Mammary epithelial cell (primary cell): ENCODE data around the gene NKG7.

Source experiments
- CTCF ChIP-seq, 2 donors: IDR thresholded peaks in 1 of 2; conservative IDR thresholded peaks in 1 of 2; 2 replicates each; pipeline ENCODE4 v1.5.1; 2011 to 2012; ENCODE audit warnings: inconsistent platforms in 2 of 2, low read length in 2 of 2, mild to moderate bottlenecking in 2 of 2, control low read depth in 1 of 2, low read depth in 1 of 2; ENCODE audit not compliant: insufficient read depth in 1 of 2; ENCODE audit errors: extremely low read depth in 1 of 2
- EZH2 ChIP-seq: IDR thresholded peaks from 2 replicates; pipeline ENCODE4 v1.6.1; 2012; ENCODE audit warnings: low read length, inconsistent platforms, borderline replicate concordance

- TF ChIP-seq CTCF (conservative IDR thresholded peaks at IDR 0.05 in 1 of 2, IDR thresholded peaks at IDR 0.05 in 1 of 2; ENCODE audit: extremely low read depth in 1 of 2, insufficient read depth in 1 of 2, low read depth in 1 of 2, low read length in 2 of 2) (no peak), EZH2 (no peak)
These were observed 1.2 kb downstream of the NKG7 start for GRCh38 chr19:51371186-51371690.
